H1 (cell line): ENCODE measurements around the gene PPP1R14B. TPM values are rescaled to one million over a fixed set of nuclear protein-coding genes. Genes with fewer than 3 reads are reported as not detected.

Source experiments
- polyA plus RNA-seq, 7 experiments: library from polyadenylated mRNA; depleted of rRNA in 3 of 7; stranded (reverse) in 5 of 7; unstranded in 2 of 7; fragments of >200 nt in 5 of 7; fragments of 200-250 nt in 2 of 7; gene quantifications; 1 replicate in 5 of 7; 2 replicates in 1 of 7; 4 replicates in 1 of 7; pipeline versions ENCODE4 v1.2.1 to v1.2.3, GENCODE V29; 2011 to 2013; ENCODE audit warnings: missing spikeins in 2 of 7, mixed read lengths in 2 of 7
- small RNA-seq: library from polyadenylated mRNA; stranded (forward); fragments of <200 nt; extraction: miRNeasy Mini kit (QIAGEN cat#:217004); gene quantifications from one replicate; pipeline ENCODE3, GENCODE V24; 2013; ENCODE audit not compliant: insufficient read depth
- total RNA-seq: library from RNA; stranded (reverse); fragmentation: NEBNext Ultra II Directional; extraction: Animal tissue kit (Norgen Biotek cat#: 25700); gene quantifications from 2 replicates; pipeline ENCODE4 v1.2.1, GENCODE V29; 2021

PPP1R14B gene
- total and polyA plus RNA-seq, 2 of the 8 experiments (the other 6 are each of a cell fraction or from before 2014, with no cell fraction given): 265 to 419 TPM

Small RNA genes within 50 kb of the gene (small RNA-seq; reads per million reads assigned to genes)
- gene RF00019: not detected

Other genes with a start within 250 kb of the PPP1R14B start
- 0.28 and 0.42 TPM in 2 replicates for gene FLRT1, start 211.0 kb downstream of the PPP1R14B start, total RNA-seq
- 0.14 and 0.20 TPM in 2 replicates for gene FLRT1, start 211.0 kb downstream of the PPP1R14B start, polyA plus RNA-seq (2011; rRNA removed)
- gene MACROD1, start 80.8 kb downstream of the PPP1R14B start, total RNA-seq: 19.5 and 19.6 TPM in 2 replicates
- gene MACROD1, start 80.8 kb downstream of the PPP1R14B start, polyA plus RNA-seq (2011; rRNA removed): 34.1 and 107 TPM in 2 replicates
- 316 and 329 TPM in 2 replicates for gene STIP1, start 60.8 kb downstream of the PPP1R14B start, total RNA-seq
- 140 and 151 TPM in 2 replicates for gene STIP1, start 60.8 kb downstream of the PPP1R14B start, polyA plus RNA-seq (2011; rRNA removed)
- gene FERMT3, start 40.2 kb downstream of the PPP1R14B start, total RNA-seq: 1.4 and 2.7 TPM in 2 replicates
- gene FERMT3, start 40.2 kb downstream of the PPP1R14B start, polyA plus RNA-seq (2011; rRNA removed): 3.7 and 5.9 TPM in 2 replicates
- gene TRPT1, start 20.8 kb downstream of the PPP1R14B start, total RNA-seq: 34.5 and 39.7 TPM in 2 replicates
- gene TRPT1, start 20.8 kb downstream of the PPP1R14B start, polyA plus RNA-seq (2011; rRNA removed): 74.6 and 102 TPM in 2 replicates
- 43.4 and 51.5 TPM in 2 replicates for gene NUDT22, start 20.7 kb downstream of the PPP1R14B start, total RNA-seq
- gene NUDT22, start 20.7 kb downstream of the PPP1R14B start, polyA plus RNA-seq (2011; rRNA removed): 69.0 and 97.1 TPM in 2 replicates
- gene DNAJC4, start 16.4 kb downstream of the PPP1R14B start, total RNA-seq: 14.6 and 17.8 TPM in 2 replicates
- 31.0 and 34.0 TPM in 2 replicates for gene DNAJC4, start 16.4 kb downstream of the PPP1R14B start, polyA plus RNA-seq (2011; rRNA removed)
- gene VEGFB, start 12.4 kb downstream of the PPP1R14B start, total RNA-seq: 46.1 and 49.6 TPM in 2 replicates
- 9.3 and 11.4 TPM in 2 replicates for gene VEGFB, start 12.4 kb downstream of the PPP1R14B start, polyA plus RNA-seq (2011; rRNA removed)
- 41.7 and 43.2 TPM in 2 replicates for gene FKBP2, start 5.8 kb downstream of the PPP1R14B start, total RNA-seq
- gene FKBP2, start 5.8 kb downstream of the PPP1R14B start, polyA plus RNA-seq (2011; rRNA removed): 52.5 and 67.3 TPM in 2 replicates
- 104 TPM in 2 replicates for gene PLCB3, start 4.6 kb upstream of the PPP1R14B start, total RNA-seq
- 47.2 and 70.6 TPM in 2 replicates for gene PLCB3, start 4.6 kb upstream of the PPP1R14B start, polyA plus RNA-seq (2011; rRNA removed)
- 23.1 and 25.3 TPM in 2 replicates for gene BAD, start 37.7 kb upstream of the PPP1R14B start, total RNA-seq
- 33.7 and 38.4 TPM in 2 replicates for gene BAD, start 37.7 kb upstream of the PPP1R14B start, polyA plus RNA-seq (2011; rRNA removed)
- gene GPR137, start 38.9 kb upstream of the PPP1R14B start, total RNA-seq: 36.8 and 37.8 TPM in 2 replicates
- gene GPR137, start 38.9 kb upstream of the PPP1R14B start, polyA plus RNA-seq (2011; rRNA removed): 36.2 and 55.5 TPM in 2 replicates
- gene KCNK4, start 44.4 kb upstream of the PPP1R14B start, total RNA-seq: 0.19 TPM in 1 of 2 replicates, not detected in the other
- not detected in 2 replicates for gene KCNK4, start 44.4 kb upstream of the PPP1R14B start, polyA plus RNA-seq (2011; rRNA removed)
- not detected in 2 replicates for gene CATSPERZ, start 53.4 kb upstream of the PPP1R14B start, total RNA-seq
- gene CATSPERZ, start 53.4 kb upstream of the PPP1R14B start, polyA plus RNA-seq (2011; rRNA removed): 0.77 and 1.1 TPM in 2 replicates
- 36.1 and 37.0 TPM in 2 replicates for gene ESRRA, start 58.6 kb upstream of the PPP1R14B start, total RNA-seq
- 18.2 and 20.9 TPM in 2 replicates for gene ESRRA, start 58.6 kb upstream of the PPP1R14B start, polyA plus RNA-seq (2011; rRNA removed)
- gene TRMT112, start 70.6 kb upstream of the PPP1R14B start, total RNA-seq: 300 and 326 TPM in 2 replicates
- gene TRMT112, start 70.6 kb upstream of the PPP1R14B start, polyA plus RNA-seq (2011; rRNA removed): 650 and 707 TPM in 2 replicates
- gene PRDX5, start 71.2 kb upstream of the PPP1R14B start, total RNA-seq: 201 and 225 TPM in 2 replicates
- gene PRDX5, start 71.2 kb upstream of the PPP1R14B start, polyA plus RNA-seq (2011; rRNA removed): 582 and 631 TPM in 2 replicates
- gene CCDC88B, start 93.3 kb upstream of the PPP1R14B start, total RNA-seq: 11.2 and 12.5 TPM in 2 replicates
- 5.9 and 7.9 TPM in 2 replicates for gene CCDC88B, start 93.3 kb upstream of the PPP1R14B start, polyA plus RNA-seq (2011; rRNA removed)
- gene RPS6KA4, start 112.2 kb upstream of the PPP1R14B start, total RNA-seq: 12.6 and 13.2 TPM in 2 replicates
- gene RPS6KA4, start 112.2 kb upstream of the PPP1R14B start, polyA plus RNA-seq (2011; rRNA removed): 8.2 and 12.1 TPM in 2 replicates